GM21526 (cell line): ENCODE measurements around the gene CCDC24.

Source experiments
- ATAC-seq: cut with Tn5 transposase; IDR thresholded peaks from one replicate; pipeline ENCODE4 v1.9.1; 2021; ENCODE audit warnings: moderate library complexity; ENCODE audit not compliant: unreplicated experiment, low FRiP score

The CCDC24 gene

DNA sequence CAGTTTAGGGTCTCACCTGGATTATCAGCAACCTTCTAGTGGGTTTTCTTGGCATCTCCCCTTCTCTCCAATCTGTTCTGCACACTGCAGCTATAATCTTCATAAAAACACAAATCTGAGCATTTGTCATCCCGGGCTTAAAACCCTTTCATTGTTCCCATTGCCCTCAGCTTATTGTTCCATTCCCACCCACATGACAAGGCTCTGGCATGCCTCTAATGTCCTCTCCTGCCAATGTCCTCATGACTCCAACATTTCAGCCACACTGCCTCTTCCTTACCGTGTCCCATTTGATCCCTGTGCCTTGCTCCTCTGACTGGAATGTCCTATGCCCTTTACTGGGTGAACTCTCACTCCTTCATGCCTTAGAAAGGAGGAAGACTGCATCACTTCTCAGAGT is 29.1 kb upstream of the CCDC24 start:
- ATAC-seq: no peak

DNA sequence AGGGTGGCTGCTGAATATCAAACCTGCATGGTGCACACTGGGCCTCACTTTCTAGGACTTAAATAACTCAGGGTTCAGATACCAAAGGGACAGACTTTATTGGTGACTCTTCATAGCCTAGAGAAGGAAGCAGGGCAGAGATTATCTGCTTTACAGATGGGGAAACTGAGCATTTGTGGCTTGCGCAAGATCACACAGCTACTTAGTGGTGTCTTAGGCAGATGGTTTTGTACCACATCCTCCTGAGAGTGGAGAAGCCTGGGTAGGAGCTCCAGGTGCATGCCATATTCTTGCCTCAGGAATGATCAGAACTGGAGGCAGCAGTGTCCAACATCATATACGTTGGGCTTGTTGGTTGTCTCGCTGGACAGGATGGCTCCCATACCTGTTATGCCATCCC is 28.4 kb upstream of the CCDC24 start:
- ATAC-seq: no peak

DNA sequence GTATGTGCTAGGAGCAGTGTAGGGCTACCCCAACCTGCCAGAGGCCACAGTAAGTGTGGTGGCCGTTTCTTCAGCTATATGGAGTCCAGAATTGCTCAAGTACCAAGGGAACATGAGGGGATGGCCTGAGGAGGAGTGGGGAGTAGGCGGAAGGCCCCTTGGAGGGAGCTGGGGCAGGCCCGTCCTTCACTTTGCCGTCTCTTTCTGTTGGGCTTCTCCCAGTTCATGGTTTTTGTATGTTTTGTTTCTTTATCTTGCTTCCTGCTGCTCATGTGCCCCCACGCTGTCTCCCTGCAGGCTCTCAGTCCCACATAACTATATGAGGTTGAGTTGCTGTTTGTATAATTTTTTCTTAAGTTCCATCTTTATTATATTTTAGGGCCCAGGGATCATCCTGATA is 27.5 kb upstream of the CCDC24 start:
- no peak for ATAC-seq

DNA sequence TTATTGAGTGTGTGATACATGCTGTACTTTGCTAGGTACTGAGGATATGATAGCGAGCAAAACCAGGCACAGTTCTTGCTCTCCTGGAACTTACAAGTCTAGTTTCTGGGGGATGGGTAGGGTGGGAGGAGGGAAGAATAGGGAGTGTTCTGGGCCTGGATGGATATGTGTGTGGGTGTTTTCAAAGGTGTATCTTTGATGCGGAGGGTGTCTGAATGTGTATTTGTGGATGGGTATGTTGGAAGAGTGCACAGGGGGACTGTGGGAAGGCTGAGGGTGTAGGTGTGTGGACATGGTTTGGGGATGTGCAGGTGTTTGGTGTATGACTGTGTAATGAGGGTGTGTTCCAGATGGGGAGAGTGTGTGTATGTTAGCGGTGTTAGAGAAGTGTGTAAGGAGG is 26.1 kb upstream of the CCDC24 start:
- no peak for ATAC-seq

DNA sequence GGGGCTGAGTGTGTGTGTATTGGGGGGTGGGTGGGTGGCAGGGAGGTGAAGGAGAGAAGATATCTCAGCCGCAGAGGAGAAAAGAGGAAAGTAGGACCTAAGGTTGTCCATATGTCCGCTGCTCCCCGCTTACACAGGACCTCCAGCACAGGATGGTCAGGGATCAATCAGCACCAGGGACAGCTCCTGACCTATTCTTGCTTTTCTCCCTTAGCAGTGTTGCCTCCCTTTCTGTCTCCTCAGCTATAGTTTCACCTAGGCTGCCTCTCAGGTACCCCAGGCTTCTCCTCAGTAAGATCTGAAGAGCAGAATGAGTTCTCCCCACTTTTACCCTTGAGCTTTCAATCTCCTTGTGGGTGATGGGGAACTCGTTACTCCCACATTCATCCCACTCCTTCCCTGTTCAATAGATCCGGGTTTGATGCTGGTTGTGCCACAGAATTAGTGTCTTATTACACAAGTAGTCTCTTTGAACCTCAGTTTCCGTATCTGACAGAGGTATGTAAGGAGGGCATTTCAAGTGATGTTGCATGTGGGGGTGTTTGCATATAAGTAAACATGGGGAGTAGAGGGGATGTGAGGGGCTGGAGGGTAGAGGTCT is 23.0 kb upstream of the CCDC24 start:
- no peak for ATAC-seq

DNA sequence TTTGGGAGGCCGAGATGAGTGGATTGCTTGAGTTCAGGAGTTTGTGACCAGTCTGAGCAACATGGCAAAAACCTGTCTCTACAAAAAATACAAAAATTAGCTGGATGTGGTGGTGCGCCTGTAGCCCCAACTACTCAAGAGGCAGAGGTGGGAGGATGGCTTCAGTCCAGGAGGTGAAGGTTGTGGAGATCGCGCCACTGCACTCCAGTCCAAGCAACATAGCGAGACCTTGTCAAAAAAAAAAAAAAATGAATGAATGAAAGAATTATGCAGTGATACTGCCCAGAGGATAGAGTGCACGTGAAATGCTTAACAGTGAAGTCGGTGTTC is 22.0 kb upstream of the CCDC24 start:
- ATAC-seq: no peak

DNA sequence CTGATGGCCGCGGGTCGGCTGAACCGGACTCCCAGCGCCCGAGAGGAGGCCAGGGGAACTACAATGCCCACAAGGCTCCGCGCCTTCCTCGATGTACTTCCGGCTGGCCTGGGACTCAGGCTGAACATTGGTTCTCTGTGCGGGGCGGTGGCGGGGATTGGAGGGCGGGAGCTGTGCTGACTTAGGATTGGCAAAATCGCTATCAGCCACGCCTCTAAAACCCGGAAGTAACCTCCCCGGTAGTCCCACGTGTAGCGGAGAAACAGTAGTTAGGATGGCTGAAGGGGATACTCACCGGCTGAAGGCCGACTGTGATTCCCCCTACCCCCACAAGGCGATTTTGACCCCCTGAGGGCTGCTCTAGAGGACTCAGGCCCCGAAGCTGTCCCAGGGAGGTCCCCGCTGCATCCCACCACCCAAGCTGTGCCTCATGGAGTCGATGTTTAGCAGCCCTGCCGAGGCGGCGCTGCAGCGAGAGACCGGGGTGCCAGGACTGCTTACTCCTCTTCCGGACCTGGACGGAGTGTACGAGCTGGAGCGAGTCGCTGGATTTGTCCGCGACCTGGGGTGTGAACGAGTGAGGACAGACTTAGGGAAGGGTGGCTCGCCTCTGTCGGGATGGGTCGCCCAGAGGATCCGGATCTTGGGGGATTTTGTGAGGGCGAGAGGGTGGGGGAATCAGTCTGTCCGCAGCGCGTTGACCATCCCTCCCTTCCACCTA is 21.5 kb upstream of the CCDC24 start, which contains the start of gene DPH2:
Gene DPH2 (plus strand): TSS at position 265 of the 721 bp plus-strand sequence. CDS start 166 bp downstream, at position 431.
- peak; percentile 73 for ATAC-seq

DNA sequence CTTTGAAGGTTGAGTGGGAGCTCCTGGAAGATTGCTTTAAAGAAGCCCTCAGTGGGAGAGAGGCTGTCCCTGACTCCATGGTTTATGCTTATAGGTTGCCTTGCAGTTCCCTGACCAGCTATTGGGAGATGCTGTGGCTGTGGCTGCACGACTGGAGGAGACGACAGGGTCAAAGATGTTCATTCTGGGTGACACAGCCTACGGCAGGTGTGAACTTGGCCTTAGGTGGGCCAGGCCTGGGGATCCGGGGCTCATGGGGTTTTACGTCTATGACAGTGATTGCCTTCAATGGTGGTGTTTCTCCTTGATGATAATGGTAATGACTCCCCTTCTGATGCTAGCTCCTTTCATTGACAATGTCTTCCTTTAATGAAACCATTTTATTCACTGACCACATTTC is 20.9 kb upstream of the CCDC24 start:
- no peak for ATAC-seq

DNA sequence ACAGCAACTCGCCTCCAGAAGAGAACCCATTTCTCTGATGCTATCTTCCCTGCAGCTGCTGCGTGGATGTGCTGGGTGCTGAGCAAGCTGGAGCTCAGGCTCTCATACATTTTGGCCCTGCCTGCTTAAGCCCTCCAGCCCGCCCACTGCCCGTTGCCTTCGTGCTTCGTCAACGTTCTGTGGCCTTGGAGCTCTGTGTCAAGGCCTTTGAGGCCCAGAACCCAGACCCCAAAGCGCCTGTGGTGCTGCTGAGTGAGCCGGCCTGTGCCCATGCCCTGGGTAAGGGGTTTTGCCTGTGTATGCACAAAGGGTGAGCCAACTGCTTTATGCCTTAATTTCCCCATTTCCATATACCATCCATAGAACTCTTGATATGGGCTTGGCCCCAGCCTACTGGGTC is 20.5 kb upstream of the CCDC24 start:
- no peak for ATAC-seq

DNA sequence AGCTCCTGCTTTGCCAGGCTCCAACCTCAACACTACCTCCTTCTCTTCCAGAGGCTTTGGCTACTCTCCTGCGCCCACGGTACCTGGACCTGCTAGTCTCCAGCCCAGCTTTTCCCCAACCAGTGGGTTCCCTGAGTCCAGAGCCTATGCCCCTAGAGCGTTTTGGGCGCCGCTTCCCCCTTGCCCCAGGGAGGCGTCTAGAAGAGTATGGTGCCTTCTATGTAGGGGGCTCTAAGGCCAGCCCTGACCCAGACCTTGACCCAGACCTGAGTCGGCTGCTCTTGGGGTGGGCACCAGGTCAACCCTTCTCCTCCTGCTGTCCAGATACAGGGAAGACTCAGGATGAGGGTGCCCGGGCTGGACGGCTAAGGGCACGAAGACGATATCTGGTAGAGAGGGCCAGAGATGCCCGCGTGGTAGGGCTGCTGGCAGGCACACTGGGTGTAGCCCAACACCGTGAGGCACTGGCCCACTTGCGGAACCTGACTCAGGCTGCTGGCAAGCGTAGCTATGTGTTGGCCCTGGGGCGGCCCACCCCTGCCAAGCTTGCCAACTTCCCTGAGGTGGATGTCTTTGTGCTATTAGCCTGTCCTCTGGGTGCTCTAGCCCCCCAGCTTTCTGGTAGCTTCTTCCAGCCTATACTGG is 19.9 kb upstream of the CCDC24 start:
- ATAC-seq: no peak

DNA sequence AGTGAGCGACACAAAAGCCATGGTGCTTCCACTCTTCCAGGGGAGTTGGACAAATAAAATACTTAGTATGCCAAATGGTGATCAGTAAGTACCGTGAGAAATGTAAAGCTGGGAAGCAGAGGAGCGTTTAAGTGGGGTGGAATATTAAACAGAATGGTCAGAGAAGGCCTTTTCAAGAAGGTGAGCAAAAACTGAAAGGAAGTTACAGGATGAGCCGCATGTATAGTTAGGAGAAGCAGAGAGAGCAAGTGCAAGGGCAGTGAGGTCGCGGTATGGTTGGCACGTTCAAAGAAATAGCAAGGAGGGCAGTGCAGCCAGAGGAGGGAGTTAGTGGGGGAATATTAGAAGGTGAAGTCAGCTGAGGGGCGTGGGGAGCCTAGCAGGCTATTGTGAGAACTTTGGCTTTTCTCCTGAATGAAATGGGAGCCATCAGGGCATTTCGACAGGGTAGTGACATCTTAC is 17.4 kb upstream of the CCDC24 start:
- ATAC-seq: no peak

DNA sequence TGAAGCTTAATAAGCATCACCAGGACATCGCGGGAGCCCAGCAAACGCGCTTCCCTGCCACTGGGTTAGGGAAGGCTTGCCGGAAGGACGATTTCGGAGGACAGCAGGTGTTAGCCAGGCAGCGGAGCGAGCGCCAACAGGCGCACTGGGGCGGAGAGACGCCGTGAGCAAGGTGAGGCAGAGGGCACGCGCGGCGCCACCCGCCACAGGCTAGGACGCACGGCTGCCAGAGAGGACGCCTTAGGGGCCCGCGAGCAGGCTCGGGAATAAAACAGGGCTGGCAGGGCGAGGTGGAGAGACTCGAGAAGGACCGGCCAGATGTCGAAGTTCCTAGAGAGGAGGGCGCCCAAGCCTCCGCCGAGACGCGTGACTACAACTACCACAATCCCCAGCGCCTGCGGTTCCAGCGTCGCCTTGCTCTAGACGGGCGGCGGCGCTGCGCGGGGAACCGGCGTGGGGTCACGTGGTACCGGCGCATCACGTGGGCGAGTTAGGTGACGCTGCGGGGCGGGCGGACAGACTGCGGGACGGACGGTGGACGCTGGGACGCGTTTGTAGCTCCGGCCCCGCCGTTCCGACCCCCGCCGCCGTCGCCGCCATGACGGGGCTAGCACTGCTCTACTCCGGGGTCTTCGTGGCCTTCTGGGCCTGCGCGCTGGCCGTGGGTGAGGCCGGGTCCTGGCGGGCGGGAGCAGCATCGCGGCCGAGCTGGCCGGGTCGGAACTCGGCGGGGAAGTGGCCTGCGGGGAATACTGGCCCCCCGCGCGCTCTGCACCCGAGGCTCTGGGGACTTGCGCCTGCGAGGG is 16.8 kb upstream of the CCDC24 start, which contains the start of gene ATP6V0B:
Gene ATP6V0B (plus strand): TSS at position 518 of the 806 bp plus-strand sequence. CDS start 81 bp downstream, at position 599.
- ATAC-seq: peak; percentile 58

DNA sequence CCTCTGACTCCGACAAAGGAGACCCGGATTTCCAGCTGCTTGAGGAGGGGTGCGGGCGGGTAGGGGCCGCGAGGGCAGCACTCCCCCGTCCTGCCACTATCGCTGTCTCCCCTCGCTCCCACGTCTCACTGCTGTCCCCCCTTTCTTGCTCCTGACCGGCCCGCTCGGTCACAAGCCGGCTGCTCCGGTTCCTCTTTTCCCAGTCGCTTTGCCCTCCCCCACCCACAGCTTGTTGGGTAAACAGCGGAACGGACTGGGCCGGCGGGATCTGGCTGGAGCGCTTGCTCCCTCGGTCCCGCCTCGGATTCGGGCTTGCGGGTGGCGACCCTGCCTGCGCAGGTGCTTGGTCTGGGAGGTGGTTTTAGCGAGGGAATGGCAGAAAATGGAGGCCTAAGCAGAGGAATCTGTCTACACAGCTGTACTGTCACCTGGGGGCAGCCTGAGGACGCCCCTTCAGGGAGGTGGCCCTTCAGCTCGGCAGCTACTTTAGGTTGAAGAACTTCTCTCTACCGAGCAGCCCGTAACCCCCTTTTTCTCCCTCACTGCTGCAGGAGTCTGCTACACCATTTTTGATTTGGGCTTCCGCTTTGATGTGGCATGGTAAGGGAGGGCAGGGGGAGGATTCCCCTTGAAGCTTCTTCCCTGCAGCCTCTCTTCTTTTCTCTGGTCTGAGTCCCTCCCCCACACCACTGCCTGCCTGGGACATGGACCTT is 16.0 kb upstream of the CCDC24 start:
- ATAC-seq: no peak

DNA sequence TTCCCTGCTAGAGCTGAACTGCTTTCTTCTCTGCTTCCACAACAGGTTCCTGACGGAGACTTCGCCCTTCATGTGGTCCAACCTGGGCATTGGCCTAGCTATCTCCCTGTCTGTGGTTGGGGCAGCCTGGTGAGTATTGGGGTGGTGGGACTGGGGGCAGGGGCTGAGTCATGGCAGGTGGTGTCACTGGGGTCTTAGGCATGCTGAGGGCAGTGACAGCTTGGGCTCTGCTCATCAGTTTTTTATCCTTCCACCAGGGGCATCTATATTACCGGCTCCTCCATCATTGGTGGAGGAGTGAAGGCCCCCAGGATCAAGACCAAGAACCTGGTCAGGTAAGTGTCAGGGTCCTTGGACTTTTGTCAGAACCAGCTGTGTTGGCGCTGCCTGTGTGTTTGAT is 15.4 kb upstream of the CCDC24 start:
- no peak for ATAC-seq

DNA sequence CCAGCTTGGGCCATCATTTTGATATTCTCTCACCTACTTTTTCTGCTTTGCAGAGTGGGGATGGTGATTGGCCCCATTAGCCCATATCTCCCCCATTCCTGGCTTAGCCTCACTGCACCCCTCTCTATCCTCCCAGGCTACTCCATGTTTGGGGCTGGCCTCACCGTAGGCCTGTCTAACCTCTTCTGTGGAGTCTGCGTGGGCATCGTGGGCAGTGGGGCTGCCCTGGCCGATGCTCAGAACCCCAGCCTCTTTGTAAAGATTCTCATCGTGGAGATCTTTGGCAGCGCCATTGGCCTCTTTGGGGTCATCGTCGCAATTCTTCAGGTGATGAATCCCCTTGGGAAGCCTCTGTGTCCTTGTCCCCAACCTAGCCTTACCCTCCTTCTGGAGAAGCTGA is 14.5 kb upstream of the CCDC24 start:
- ATAC-seq: no peak

DNA sequence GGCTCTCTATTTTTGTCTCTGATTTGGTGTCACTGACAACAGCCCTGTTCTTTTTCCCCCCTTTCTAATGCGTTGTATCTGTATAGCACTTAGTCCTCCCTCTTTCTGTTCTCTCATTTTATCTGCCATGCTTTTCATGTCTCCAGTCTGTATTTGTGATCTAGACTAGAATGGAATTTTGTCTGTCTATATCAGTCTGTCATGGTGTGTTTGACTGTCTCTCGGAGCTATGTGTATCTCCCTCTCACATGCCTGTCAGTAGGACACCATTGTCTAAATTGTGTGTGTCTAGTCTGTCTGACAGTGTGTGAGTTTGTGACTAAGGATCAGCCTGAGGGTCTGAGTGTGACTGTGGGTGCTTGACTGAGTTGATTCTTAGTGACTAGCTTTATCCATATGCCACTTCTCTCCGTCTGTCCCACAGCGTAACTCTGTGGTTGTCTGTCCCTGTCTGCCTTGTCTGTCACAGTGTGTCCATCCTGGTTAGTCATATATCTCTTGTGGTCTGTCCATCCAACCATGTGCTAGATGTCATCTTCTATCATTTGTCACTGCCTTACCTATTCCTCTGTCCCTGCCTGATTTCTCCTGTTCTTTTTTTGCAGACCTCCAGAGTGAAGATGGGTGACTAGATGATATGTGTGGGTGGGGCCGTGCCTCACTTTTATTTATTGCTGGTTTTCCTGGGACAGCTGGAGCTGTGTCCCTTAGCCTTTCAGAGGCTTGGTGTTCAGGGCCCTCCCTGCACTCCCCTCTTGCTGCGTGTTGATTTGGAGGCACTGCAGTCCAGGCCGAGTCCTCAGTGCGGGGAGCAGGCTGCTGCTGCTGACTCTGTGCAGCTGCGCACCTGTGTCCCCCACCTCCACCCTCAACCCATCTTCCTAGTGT is 13.8 kb upstream of the CCDC24 start:
- no peak for ATAC-seq

DNA sequence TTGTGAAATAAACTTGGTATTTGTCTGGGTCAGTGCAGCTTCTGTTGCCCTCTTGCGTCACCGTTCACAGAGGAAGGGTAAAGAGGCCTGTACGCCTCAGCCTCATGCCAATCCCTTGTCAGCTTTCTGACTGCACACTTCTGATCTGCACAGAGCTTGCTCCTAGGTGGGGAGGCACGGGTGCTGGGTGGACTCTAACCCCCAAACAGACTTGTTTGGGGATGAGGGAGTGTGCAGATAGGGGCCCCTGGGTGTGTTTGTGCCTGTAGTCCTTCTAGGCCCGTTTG is 13.2 kb upstream of the CCDC24 start:
- no peak for ATAC-seq

DNA sequence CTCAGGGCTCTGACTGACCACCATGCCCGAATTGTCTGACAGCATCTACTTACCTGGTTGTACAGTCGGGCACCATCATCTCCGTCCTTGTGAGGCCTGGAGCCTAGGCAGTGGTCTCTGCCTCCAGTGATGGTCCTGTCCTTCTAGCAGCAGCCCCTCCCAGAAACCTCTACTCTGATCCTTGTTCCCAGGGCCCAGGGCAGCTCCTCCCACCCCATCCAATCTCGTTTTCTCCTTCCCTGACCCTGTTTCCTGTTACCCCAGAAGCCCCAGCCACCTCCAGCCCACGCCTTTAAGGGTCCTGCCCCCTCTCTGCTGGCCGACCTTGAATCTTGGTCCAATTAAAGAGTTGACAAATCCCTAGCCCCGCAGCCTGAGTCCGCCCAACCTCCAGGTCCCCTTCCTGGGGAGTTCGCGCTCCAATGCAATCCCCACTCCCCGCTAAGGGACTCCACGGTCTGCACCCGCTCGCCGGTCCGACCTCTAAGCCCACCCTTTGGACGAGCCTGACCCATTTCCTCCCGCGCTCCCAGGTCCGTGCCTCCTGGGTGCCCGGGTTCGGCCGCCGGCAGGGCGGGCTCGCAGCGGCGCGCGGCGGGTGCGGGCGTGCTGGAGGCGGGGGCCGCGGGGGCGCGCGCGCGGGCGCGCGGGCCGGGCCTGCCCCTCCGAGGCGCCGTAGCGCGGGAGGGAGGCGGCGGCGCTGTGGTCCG is 12.7 kb upstream of the CCDC24 start, which contains the start of gene B4GALT2:
Gene B4GALT2 (plus strand): TSS at position 660 of the 710 bp plus-strand sequence. CDS start 1,951 bp downstream, outside the sequence.
- ATAC-seq: no peak

DNA sequence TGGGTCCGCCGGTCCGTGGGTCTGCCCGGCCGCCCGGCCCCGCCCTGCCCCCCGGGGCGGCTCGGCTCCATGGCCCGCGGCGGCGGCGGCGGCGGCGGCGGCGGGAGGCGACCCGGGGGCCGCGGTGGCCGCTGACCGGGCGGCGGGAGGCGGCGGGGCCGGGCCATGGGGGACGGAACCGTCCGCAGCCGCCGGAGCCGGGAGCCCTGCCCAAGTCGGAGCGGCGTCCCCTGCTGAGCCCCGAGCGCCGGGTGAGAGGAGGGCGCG is 12.2 kb upstream of the CCDC24 start:
- ATAC-seq: no peak
